Loucy (cell line): ENCODE measurements around the gene CIAO3.

ENCODE experiments used
- H2AFZ ChIP-seq: fragments of 200-600 bp; sonication (generic); 2 replicates; pipeline ENCODE4 v1.6.0; 2016; ENCODE audit warnings: antibody characterized with exemption, mild to moderate bottlenecking, low read length, moderate library complexity
- H3F3A ChIP-seq: fragments of 200-600 bp; 2 replicates; pipeline ENCODE4 v1.6.0; 2016; ENCODE audit warnings: antibody characterized with exemption, low read depth, mild to moderate bottlenecking
- H3K27me3 ChIP-seq: fragments of 200-600 bp; sonication (generic); 2 replicates; pipeline ENCODE4 v1.6.1; 2014; ENCODE audit warnings: low read length, mild to moderate bottlenecking; ENCODE audit not compliant: insufficient read depth, poor library complexity, severe bottlenecking
- H3K36me3 ChIP-seq: fragments of 200-600 bp; sonication (generic); 2 replicates; pipeline ENCODE4 v1.6.1; 2016; ENCODE audit warnings: low read length; ENCODE audit not compliant: insufficient read depth
- H3K4me1 ChIP-seq: fragments of 200-600 bp; sonication (generic); 2 replicates; pipeline ENCODE4 v1.5.1; 2014; ENCODE audit warnings: low read length, mild to moderate bottlenecking; ENCODE audit not compliant: insufficient read depth, poor library complexity, severe bottlenecking
- H3K4me2 ChIP-seq: fragments of 200-600 bp; sonication (generic); 2 replicates; pipeline ENCODE4 v1.6.0; 2014; ENCODE audit warnings: antibody characterized with exemption, low read length, low read depth, mild to moderate bottlenecking; ENCODE audit not compliant: poor library complexity, severe bottlenecking
- H3K4me3 ChIP-seq: fragments of 200-600 bp; sonication (generic); 2 replicates; pipeline ENCODE4 v1.5.1; 2014; ENCODE audit warnings: low read length, mild to moderate bottlenecking, mixed read lengths; ENCODE audit not compliant: poor library complexity, severe bottlenecking
- H3K79me2 ChIP-seq: fragments of 200-600 bp; sonication (generic); 2 replicates; pipeline ENCODE4 v1.6.1; 2014; ENCODE audit warnings: low read length; ENCODE audit not compliant: insufficient read depth
- H3K9ac ChIP-seq: fragments of 200-600 bp; sonication (generic); 2 replicates; pipeline ENCODE4 v1.6.0; 2014; ENCODE audit warnings: mild to moderate bottlenecking, low read depth, low read length, moderate library complexity; ENCODE audit not compliant: poor library complexity, severe bottlenecking
- H3K9me2 ChIP-seq: fragments of 200-600 bp; sonication (generic); replicated peaks from 2 replicates; pipeline ENCODE4 v1.6.1; 2016; ENCODE audit warnings: low read depth, low read length, mixed read lengths
- H3K9me3 ChIP-seq: fragments of 200-600 bp; sonication (generic); 2 replicates; pipeline ENCODE4 v1.6.1; 2014; ENCODE audit warnings: mild to moderate bottlenecking, antibody characterized with exemption, low read length, low read depth; ENCODE audit not compliant: insufficient read depth
- H4K20me1 ChIP-seq: fragments of 200-600 bp; sonication (generic); 2 replicates; pipeline ENCODE4 v1.6.0; 2014; ENCODE audit warnings: antibody characterized with exemption, low read length, mild to moderate bottlenecking; ENCODE audit not compliant: insufficient read depth, poor library complexity, severe bottlenecking
- CTCF ChIP-seq: fragments of 200-600 bp; sonication (generic); conservative IDR thresholded peaks from 2 replicates; pipeline ENCODE4 v1.5.1; 2014; ENCODE audit warnings: mild to moderate bottlenecking, antibody characterized with exemption, low read length
- EZH2phosphoT487 ChIP-seq: fragments of 200-600 bp; IDR thresholded peaks from 2 replicates; pipeline ENCODE4 v1.6.1; 2018; ENCODE audit warnings: antibody characterized with exemption, mild to moderate bottlenecking, moderate library complexity, borderline replicate concordance

CIAO3 gene

DNA sequence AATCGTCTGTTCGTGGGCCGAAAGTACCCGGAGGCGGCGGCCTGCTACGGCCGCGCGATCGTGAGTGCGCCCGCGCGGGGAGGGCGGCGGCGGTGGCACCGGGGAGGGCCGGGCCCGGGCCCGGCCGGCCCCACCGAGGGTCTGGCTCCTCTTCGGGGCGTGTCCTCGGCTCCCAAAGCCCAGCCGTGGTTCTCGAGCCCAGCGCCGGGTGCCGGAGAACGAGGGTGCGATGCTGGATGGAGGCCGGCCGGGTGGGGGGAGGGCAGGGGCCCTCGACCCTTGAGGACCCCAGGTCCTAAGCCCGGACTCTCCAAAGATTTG lies 60.2 kb downstream of the CIAO3 start:
- TF ChIP-seq CTCF (no peak), EZH2phosphoT487 (no peak)
- Histone ChIP-seq H3K4me2 (peak overlapping the region; percentile 73), H3K9me3 (no peaks in the 10 kb centered on the region), H3K27me3 (no peaks in the 10 kb centered on the region), H4K20me1 (peaks cover 2% of the 10 kb centered on the region), H3K4me3 (peak overlapping the region; percentile 82), H3K79me2 (peaks cover 16% of the 10 kb centered on the region; the same call in 1 of the 2 replicates), H3K36me3 (no peaks in the 10 kb centered on the region), H2AFZ (no peak overlapping the region), H3K4me1 (peaks cover 4% of the 10 kb centered on the region), H3F3A (no peaks in the 10 kb centered on the region), H3K9ac (peak overlapping the region; percentile 76), H3K9me2 (no peaks in the 10 kb centered on the region)

DNA sequence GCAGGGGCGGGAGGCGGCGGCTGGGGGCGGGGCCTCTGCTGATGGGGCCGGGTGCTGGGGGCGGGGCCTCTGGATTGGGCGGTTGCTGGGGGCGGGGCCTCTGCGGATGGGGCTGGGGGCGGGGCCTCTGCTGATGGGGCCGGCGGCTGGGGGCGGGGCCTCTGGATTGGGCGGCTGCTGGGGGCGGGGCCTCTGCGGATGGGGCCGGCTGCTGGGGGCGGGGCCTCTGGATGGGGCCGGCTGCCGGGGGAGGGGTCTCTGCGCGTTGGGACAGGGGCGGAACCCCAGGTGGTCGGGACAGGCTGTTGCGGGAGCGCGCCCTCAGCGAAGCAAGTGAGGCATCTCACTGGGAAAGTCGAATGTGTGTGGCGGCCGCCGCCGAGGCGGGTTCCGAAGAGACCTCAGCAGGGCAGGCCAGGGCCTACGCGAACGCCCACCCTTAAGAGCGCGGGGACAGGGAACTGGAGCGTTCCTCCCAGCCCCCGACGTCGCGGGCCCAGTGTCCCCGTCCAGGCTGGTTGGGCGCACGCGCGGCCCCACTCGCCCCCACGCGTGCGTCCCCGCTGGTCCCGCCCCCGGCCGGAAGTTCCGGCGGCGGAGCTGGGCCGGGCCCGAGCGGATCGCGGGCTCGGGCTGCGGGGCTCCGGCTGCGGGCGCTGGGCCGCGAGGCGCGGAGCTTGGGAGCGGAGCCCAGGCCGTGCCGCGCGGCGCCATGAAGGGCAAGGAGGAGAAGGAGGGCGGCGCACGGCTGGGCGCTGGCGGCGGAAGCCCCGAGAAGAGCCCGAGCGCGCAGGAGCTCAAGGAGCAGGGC lies 60.8 kb downstream of the CIAO3 start, which contains the start of gene STUB1:
STUB1 (plus strand) TSS at position 597 of the 811 bp plus-strand sequence; CDS start at position 713, 116 bp downstream.
- Histone ChIP-seq H3F3A (no peaks in the 10 kb centered on the region), H2AFZ (no peak within 1 kb of the TSS)

More for the DNA sequence above, 60.8 kb downstream of the CIAO3 start, which contains the start of gene STUB1:
- Histone ChIP-seq H3K36me3 (no peaks in the 10 kb centered on the region), H3K4me1 (peaks cover 4% of the 10 kb centered on the region), H3K27me3 (no peaks in the 10 kb centered on the region), H3K79me2 (peaks cover 16% of the 10 kb centered on the region; the same call in 1 of the 2 replicates), H3K9me2 (no peaks in the 10 kb centered on the region), H3K9me3 (no peaks in the 10 kb centered on the region), H4K20me1 (peaks cover 2% of the 10 kb centered on the region), H3K4me2 (peak within 1 kb of the TSS; percentile 73), H3K4me3 (peak within 1 kb of the TSS; percentile 82), H3K9ac (peak within 1 kb of the TSS; percentile 76)
- TF ChIP-seq CTCF: no peak
- no peak for TF ChIP-seq EZH2phosphoT487
